Stimulated activated CD4-positive, alpha-beta T cell treated with anti-CD3 and anti-CD28 coated beads, Interleukin-1b, Interleukin-23, amount 100 ng/mL, for 48 hours (primary cell): ENCODE data around the gene KPNA6.
A peak's percentile ranks its signal among the peaks of the same experiment; 100 is the strongest.
"Not testable (repeated sequence)": the region's sequence is repeated elsewhere in the genome, so short reads cannot be mapped to it uniquely, and the experiment has no call there.

Source experiments
- DNase-seq: peaks from one replicate; pipeline ENCODE4 v3.0.0-alpha.2; 2020

KPNA6 gene

DNA sequence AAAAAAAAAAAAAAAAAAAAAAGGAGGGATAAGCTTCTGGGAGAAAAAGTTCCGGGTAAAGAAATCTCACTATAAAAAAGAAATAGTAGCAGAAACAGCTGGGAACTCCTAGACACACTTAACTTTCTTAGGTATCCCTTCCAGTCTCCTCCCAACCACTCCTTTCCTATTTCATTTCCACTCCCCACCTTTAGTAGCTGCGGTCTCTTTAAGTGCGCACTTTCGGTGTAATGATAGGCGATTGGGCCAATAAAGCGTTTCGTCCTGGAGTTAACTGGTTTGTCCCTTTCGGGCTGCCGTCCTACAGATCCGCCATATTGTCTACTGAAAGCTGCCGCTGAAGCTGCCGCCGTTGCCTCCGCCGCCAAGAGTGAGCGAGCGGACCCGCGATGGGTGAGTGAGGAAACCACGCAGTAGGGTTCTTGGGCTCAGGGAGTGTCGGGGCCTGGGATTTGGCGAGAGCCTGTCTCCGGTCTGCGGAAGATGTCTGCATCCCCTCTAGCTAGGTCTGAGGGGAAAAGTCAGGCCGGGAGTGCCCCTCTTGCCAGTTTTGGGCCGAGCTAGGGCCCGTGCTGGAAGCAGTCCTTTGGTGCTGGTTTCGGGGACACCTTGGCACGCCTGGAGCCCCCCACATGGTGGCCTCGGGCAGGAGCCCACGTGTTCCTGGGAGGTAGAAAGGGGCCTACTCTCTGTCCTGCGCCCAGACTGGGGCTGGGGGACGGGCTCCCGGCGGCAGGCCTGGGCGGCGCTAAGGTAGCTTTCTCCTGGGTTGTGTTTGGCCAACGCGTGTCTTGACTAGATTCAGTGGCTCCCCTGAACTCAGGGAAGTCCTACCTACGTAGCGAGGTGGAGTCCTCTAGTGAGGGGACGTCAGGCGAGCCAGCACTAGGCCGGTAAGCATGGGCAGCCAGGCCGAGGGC lies at the start of gene KPNA6:
Gene KPNA6, plus strand, starts transcription at position 315 of the 920 bp plus-strand sequence. Its CDS starts 75 bp downstream, at position 390.
- peak; percentile 89 for DNase-seq

DNA sequence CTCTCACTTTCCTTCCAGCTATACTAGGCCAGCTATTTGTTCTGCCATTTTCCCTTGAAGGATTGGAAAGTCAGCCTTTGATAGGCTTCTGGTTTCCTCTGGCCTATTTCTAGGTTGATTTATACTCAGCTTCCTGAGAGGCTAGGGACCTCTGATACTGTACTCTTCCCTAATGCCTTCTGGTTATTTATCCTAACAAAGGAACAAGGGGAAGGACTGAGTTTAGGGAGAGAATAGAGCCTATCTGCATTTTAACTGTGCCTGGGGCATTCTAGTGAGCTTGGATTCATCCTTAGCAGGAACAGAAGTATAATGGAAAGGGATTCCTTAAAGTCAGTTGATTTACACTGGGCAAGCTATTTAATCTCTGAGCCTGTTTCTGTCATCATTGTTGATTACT lies 46.9 kb upstream of the KPNA6 start:
- no peak for DNase-seq

DNA sequence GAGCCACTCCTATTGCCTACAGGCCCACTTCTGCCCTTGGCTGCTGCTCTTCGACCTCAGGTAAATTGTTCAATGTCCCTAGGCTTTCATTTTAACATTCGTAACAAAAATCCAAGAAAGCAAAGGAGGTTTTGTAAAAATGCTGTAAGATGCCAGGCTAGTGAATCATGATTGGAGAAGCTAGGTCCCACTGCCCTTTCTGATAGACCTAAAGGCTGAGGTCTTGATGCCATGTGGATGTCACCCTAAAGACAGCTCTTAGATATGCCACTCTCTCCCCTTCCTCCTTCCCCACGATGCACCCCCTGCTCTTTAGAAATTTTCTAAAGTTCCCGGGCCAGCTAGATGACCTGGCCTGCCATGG lies 45.0 kb upstream of the KPNA6 start:
- DNase-seq: no peak

DNA sequence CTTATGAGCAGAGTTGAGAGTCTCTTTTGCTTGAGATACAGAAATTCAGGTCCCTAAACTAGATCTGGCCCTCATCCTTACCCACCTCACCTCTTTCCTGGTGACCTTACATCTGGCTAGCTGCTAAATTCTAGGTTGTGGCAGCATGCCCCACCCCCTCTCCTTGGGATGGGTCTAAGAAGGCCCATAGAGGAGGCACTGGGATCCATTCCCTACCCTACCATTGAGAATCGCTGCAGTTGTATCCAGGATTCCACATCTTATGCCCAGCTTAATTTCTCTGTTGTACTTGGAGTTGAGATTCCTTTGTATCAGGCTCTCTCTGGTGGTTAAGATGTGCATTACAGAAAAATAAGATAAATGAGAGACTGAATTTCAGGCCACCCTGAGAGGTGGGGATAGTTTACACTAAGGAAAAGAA lies 44.6 kb upstream of the KPNA6 start:
- DNase-seq: no peak

DNA sequence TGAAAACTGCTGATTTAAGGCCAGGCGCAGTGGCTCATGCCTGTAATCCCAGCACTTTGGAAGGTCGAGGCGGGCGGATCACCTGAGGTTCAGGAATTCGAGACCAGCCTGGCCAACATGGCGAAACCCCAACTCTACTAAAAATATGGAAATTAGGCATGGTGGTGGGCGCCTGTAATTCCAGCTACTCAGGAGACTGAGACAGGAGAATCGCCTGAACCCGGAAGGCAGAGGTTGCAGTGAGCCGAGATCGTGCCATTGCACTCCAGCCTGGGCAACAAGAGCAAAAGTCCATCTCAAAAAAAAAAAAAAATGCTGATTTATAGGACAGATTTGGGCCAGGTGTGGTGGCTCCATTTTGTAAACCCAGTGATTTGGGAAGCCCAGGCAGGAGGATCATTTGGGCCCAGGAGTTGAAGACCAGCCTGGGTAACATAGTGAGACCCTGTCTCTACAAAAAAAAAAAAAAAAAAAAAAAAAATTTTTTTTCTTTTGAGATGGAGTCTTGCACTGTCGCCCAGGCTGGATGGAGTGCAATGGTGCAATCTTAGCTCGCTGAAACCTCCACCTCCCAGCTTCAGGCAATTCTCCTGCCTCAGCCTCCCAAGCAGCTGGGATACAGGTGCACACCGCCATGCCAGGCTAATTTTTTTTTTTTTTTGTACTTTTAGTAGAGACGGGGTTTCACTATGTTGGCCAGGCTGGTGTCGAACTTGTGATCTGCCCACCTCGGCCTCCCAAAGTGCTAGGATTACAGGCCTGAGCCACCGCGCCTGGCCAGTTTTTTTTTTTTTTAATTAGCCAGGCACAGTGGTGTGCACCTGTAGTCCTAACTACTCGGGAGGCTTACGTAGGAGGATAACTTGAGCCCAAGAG lies 42.0 kb upstream of the KPNA6 start:
- DNase-seq: not testable (repeated sequence)

DNA sequence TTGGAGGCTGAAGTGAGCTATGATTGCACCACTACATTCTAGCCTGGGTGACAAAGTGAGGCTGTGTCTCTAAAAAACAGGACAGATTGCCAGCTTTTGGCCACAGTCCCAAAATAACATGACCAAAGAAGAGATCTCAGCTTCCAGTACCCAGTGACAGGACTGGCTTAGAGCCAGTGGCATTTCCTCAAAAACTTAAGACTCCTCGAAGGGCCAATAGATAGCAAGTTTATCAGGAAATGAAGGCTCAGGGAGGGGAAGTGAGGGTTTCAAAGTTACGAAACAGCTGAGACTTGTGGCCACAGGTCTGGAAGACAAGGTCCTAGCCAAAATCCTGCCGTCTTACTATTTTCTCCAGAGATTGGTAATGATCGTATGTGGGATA lies 41.4 kb upstream of the KPNA6 start:
- no peak for DNase-seq

DNA sequence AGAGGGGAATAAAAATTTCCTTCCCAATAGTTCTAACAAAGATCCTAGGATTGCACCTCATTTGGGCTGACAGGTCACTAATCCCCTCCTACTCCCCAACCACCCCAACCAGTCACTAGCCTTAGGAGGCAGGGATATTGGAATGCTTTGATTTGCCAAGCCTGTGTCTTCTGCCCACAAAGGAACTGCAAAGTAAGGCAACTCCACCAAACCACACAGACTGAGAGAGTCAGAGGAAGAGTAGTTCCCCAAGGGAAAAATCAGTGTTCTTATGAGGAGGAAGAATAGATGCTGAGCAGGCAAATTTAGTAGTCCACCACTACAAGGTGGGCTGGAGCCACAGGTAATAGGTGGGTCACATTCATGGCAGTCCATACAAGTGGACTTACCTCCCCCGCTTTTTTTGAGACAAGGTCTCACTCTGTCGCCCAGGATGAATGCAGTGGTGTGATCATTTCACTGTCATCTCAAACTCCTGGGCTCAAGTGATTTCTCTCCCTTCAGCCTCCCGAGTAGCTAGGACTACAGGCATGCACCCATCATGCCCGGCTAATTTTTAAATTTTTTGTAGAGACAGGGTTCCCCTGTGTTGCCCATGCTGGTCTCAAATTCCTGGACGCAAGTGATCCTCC lies 38.8 kb upstream of the KPNA6 start:
- no peak for DNase-seq

DNA sequence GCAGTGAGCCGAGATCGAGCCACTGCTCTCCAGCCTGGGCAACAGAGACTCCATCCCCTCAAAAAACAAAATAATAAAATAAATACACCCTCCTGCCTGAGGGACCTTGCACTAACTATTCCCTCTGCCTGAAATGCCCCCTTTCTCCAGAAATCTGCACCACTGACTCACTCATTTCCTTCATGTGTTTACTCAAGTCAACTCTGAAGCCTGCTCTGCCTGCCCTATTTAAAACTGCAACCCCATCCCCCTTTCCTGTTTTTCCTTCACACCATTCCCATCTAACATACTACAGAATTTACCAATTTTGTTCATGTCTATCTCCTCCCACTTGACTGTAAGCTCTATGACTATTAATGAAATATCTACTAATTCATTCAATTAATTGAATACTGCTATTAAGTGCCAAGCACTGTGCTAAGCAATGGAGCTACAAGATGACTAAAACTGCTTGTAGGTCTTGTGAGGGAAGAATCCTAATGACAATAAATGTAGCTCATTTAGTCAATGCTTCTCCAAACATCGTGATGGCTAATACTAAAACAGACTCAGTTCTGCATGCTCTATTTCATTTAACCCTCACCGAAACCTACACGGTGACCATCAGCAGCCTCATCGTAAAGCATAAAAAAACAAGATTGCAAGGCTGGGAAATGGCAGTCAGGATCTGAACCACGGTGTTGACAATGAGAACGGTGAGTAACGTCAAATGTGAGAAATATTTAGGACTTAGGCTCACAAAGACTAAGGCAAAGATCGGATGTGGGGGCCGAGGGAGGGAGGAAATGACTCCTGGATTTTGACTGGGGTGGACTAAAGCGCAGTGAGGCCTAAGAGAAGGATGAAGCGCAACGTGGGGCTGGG lies 35.9 kb upstream of the KPNA6 start:
- peak; percentile 51 for DNase-seq

DNA sequence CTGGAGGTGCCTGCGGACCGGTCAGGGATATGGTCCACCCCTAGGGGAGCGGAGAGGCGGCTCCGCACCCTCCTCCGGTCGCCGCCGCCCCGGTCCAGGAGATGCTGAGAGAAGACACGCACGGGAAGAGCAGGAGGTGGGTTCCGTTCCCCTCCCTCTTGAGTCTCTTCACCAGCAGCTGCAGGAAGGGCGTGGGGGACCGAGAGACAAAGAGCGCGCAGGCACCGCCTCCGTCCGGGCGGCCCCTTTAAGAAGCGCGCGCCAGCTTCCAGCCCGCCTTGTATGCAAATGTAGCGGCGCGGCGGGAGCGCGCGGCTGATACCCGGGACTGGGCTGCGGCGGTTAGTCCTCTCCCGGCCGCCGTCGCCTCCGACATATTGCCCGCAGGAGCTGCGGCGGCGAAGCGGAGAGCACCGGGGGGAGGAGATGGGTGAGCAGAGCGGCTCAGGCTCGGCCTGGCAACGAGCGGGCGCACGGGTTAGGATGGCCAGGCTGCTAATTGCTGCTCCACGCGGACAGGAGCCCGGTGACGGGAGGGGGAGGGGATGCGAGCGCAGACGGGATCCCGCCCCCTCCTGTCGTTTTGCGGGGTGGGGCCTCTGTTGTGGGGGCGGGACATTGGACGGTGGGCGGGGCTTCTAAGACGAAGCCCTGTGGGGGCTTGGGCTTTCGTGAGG lies 35.1 kb upstream of the KPNA6 start, which contains the start of gene TMEM39B:
Gene TMEM39B, plus strand, starts transcription at position 318 of the 677 bp plus-strand sequence. Its CDS starts 109 bp downstream, at position 427.
- DNase-seq: peak; percentile 94

DNA sequence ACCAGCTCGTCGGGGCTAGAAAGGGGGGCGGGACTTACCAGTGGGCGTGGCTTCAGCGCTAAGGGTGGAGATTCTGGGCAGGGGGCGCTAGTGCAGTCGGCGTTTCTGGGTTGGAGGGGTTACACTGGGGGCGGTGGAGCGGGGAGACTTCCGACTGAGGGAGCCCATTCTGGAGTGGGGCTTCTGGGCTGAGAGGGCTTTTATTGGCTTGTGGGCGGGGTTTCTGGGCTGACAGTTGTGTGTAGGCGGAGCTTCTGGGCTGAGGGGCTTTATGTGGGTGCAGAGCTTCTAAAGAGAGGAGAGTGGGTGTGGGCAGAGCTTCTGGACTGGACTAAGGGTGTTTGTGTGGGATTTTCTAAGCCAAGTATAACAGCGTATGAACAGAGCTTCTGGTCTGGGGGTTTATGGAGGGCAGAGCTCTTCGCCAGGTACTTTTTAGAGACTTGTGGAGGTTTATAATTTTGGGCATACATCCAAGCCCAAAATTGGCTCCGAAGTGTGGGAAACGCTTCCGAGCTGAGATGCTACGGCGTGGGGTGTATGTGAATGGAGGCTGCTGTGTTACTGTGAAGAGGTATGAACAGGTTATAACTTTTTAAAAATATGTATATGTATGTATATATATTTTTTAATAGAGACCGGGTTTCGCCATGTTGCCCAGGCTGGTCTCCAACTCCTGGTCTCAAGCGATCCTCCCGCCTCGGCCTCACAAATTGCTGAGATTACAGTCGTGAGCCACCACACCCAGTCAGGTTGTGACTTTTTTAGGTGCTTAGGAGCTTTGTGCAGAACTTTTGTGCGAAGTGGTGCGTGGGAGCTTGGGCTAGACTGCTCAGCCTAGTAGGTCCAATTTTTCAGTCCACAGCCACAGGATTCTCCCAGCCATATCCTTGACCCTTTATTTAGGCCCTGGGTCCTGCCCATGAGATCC lies 34.3 kb upstream of the KPNA6 start:
- DNase-seq: no peak

DNA sequence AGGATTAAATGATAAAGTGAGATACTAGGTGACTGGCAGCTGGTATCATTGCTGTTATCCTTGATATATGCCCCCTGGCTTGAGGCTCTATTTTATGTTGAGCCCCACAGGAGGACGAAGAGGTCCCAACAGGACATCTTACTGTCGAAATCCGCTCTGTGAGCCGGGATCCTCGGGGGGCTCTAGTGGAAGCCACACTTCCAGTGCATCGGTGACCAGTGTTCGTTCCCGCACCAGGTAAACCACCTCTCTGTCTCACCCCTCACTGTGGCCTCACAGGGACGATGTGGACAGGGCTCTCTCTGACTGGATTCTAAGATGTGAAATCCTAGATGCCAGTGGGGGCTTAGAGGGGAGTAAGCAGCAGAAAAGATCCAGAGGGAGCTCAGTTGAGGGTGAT lies 33.0 kb upstream of the KPNA6 start:
- no peak for DNase-seq

DNA sequence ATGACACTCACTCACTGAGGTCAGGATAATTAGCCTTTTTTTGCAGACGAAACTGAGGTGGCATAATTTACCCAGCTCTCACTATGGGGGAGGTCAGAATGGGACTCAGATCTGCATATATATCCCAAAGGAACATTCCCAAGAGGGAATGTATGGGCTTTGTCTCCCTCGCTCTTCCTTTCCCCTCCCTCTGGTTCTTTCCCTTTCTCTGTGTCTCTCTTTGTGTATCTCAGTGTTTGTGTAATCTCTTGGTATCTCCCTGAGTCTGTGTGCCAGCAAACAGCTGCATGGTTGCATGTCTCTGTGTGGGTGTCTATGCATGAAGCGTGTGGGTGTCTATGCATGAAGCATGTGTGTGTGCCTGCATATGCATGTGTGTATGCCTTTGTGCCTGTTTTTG lies 30.4 kb upstream of the KPNA6 start:
- no peak for DNase-seq

DNA sequence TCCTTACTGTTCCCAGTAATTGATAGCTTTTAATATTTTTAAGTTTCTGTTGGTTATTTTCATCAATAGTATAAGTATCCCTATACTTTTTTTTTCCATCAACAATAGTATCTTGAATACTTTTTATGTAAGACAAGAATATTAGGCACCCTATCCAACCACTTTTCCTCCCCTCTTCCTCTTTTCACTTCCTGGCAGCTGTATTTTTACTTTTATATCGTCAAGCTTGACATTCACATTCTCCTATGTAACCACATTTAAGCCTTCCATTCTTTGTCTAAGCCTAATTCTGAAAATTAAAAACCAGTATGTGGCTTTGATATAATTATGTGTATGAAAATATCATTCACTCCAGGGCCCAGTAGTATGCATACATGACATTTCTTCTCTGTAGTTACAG lies 25.8 kb upstream of the KPNA6 start:
- no peak for DNase-seq

DNA sequence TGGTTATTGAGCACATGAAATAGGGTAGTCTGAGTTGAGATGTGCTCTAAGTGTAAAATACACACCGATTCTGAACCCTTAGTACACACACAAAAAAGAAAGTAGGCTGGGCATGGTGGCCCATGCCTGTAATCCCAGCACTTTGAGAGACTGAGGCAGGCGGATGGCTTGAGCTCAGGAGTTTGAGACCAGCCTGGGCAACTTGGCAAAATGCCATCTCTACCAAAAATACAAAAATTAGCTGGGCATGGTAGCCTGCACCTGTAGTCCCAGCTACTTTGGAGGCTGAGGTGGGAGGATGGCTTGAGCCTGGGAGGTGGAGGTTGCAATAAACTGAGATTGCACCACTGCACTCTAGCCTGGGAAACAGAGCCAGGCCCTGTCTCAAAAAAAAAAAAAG lies 21.5 kb upstream of the KPNA6 start:
- not testable (repeated sequence) for DNase-seq

DNA sequence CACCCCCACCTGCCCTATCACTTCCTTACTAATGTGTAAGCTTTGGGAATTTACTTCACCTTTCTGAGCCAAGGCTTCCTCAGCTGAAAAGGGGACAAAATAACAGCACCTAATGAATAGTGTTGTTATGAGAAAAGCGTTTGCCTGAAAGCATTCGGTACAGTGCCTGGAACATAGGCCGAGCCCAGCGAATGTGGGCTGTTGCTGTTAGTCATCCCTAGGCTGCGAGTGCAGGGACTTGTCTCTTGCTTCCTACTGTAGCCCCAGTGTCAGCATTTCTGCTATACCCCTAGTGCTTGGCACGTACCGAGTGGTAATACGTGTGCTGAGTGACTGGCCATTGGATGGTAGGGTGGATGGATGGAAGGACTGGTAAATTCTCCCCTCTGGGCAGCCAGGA lies 16.7 kb upstream of the KPNA6 start:
- no peak for DNase-seq

DNA sequence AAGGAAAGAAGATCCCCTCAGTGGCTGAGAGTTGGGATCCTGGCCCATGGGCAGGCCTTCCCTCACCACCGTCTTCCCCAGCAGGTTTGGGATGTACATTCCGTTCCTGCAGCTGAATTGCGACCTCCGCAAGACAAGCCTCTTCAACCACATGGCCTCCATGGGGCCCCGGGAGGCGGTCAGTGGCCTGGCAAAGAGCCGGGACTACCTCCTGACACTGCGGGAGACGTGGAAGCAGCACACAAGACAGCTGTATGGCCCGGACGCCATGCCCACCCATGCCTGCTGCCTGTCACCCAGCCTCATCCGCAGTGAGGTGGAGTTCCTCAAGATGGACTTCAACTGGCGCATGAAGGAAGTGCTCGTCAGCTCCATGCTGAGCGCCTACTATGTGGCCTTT lies 16.3 kb upstream of the KPNA6 start:
- DNase-seq: no peak

DNA sequence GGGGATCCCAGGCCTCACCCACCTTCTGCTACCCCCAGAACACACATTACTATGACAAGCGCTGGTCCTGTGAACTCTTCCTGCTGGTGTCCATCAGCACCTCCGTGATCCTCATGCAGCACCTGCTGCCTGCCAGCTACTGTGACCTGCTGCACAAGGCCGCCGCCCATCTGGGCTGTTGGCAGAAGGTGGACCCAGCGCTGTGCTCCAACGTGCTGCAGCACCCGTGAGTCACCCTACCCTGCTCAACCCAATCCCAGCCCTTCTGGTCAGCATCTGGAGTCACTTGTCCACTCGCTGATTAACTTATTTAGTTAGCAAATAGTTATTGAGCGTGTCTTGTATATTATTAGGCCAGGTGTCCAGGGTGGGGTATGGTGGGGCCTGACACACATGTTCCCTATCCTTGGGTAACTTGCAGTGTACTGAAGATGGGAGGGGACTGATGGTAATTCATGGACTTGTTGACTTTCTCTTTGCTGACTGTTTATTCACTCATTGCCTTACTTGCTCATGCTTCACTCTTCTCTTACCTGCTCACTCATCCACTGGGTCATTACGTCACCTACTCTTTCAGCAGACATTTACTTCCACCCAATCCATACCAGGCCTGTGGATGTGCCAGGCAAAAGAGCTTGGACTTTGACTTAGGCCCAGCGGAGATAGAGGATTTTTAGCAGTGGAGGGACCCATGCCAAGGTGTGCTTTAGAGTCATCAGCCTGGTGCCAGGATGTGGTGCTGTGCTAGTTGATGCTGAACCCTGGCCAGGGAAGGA lies 12.9 kb upstream of the KPNA6 start:
- DNase-seq: no peak

DNA sequence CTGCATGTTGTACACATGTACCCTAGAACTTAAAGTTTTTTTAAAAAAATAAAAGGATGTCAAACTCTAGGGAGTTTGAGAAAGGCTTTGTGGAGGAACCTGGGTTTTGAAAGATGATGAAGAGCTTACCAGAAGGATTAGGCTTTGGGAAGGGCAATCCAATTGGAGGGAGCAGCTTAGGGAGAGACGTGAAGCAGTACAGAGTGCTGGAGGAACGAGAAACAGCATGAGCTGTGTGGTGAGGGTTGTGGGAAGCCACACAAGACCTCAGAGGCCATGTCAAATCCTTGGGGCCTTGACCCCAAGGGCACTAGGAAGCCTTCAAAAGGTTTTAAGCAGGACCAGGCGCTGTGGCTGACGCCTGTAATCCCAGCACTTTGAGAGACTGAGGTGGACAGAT lies 8.4 kb upstream of the KPNA6 start:
- DNase-seq: no peak

DNA sequence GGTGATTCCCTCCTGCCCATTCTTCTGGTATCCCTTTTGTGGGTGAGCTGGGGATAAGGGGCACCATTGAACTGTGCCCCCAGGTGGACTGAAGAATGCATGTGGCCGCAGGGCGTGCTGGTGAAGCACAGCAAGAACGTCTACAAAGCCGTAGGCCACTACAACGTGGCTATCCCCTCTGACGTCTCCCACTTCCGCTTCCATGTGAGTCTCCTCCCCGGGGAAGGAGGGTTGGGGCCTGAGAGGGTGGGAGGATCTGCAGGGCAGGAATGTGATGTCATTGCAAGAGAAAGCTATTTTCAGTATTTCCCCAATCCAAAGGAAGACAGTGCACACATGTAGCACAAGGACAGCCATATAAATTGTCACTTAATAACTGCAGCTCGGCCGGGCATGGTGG lies 7.5 kb upstream of the KPNA6 start:
- DNase-seq: no peak
